Measurements from ENCODE around the gene TTLL9.

The TTLL9 gene

GRCh38 chr20:31991339-31991705 is 120.9 kb downstream of the TTLL9 start:
- no peak overlapping the region for H3K4me3 ChIP-seq (ENCODE audit: low read depth, low read length)
- DNase-seq (ENCODE audit: low read depth) = no peak
- TF ChIP-seq CTCF (conservative IDR thresholded peaks at IDR 0.05; ENCODE audit: low read depth, low read length) = no peak

- no peak overlapping the region for H3K4me3 ChIP-seq (ENCODE audit: low read depth, low read length)
- no peak for DNase-seq (ENCODE audit: low read depth)
- TF ChIP-seq CTCF (conservative IDR thresholded peaks at IDR 0.05; ENCODE audit: low read depth, low read length) = no peak
Measured at GRCh38 chr20:31992086-31992485, 121.7 kb downstream of the TTLL9 start.

All from choroid plexus epithelial cell (primary cell).